Eye (tissue), 1 donor: ENCODE results near the gene RGS7.
A peak's percentile ranks its signal among the peaks of the same experiment; 100 is the strongest.
"Not testable (repeated sequence)": the region's sequence is repeated elsewhere in the genome, so short reads cannot be mapped to it uniquely, and the experiment has no call there.

Source experiments
- DNase-seq: peaks from one replicate; pipeline ENCODE4 v3.0.0-alpha.2; 2015

RGS7 gene

GRCh38 chr1:240895424-240895823 lies 461.6 kb downstream of the RGS7 start:
- DNase-seq, result not testable (repeated sequence)

- DNase-seq, result no peak
These were observed 468.3 kb downstream of the RGS7 start for GRCh38 chr1:240888787-240889048.

DNA sequence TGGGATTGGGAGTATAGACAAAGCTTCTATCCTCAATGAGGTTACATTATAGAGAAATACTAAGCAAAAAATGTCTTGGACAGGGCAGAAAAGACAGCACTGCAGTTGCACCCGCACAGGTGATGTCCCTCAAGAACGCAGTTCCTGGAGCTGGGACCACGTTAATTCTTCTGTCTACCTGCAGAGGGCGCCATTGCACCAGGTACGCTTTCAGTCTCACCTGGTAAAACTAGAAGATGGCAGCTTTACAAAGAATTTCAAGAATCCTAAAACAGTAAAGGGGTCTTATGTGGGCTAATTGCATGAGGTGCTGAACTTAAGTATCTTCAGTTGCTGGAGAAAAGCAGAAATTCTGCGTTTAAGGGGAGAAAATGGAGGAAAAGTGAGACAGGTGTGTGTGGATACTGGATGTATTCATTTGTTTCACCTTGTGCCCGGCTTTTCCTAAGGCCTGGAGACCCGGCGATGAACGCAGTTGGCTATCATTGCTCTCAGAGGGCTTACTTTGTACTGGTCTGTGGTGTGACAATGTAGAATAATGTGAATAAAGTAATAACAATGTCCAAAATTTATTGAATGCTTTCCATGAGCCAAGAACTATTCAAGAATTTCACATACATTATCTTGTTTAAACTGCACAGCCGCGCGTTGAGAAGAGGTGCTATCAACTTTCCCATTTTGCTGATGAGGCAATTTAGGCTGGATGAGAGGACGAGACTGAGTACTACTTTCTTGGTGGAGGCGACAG lies 468.8 kb downstream of the RGS7 start:
- DNase-seq, result peak; percentile 65

DNA sequence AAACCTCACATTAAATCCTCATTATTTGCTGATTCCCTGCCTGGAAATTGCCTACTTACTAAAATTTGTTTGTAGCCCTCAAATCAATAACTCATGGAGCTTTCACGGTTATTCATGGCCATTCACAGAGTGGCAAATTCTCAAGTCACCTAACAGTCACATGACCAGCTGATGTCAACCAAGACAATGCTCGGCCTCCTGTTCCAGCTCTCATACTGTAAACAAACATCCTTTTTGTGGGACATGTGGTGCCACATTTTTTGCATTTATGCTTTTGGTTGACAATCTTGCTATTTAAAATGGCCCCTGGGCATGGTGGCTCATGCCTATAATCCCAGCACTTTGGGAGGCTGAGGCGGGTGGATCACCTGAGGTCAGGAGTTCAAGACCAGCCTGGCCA lies 473.5 kb downstream of the RGS7 start:
- DNase-seq, result no peak

GRCh38 chr1:240882656-240883308 lies 474.2 kb downstream of the RGS7 start:
- DNase-seq, result not testable (repeated sequence)

DNA sequence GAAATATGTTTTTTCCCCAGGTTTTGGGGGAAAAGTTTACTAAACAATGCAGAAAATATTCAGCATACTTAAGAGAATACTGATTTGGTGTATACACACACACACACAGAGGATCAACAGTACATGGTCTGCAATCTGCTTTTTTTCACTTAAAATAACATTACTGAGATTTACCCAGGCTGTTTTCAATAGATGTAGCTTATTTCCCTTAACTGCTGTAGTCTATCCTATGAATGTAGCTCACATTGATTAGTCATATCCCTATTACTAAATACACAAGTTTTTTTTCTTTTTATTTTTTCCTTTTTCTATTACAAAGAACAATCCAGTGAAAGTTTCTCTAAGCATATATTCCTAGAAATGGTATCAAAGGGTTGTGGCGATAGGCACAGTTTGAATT lies 478.4 kb downstream of the RGS7 start:
- DNase-seq, result no peak

GRCh38 chr1:240877605-240878004 lies 479.4 kb downstream of the RGS7 start:
- DNase-seq, result no peak

DNA sequence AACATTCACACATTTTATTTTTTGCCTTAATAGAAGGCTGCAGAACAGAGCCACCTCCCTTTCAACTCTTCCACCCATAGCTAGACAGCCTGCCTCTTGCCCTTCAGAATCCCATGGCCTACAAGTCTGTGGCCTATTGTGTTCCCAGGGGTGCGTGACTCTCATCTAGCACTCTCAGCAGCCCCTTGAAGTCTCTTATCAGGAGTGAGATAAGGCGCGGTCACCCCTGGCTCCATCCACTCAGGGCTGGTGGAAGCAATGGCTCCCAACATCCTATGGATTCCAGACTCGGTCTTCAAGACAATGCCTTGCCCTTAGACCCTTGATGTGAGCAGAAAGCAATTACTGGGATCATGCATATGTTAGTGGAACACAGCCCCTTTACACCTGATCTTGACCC lies 480.9 kb downstream of the RGS7 start:
- no peak for DNase-seq

DNA sequence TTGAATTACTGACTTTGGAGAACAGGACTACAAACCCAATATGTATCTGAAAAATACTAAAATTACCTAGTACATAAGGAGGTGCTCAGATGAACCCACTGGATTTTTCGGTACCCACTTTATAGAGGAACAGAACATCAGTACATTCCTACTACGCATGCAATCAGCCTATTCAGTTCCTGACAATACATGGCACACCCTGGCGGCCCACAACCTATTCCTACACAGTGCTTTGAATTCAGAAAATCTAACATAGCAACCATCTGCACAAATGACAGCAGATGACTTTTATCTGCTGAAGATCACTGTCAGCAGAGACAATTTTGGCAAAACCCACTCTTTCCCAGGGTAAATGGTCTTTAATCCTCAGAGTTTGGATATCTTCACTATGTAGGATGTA lies 487.9 kb downstream of the RGS7 start:
- no peak for DNase-seq

- DNase-seq, result no peak
These were observed 490.3 kb downstream of the RGS7 start for GRCh38 chr1:240866724-240867123.

- DNase-seq, result no peak
These were observed 497.0 kb downstream of the RGS7 start for GRCh38 chr1:240860023-240860422.

DNA sequence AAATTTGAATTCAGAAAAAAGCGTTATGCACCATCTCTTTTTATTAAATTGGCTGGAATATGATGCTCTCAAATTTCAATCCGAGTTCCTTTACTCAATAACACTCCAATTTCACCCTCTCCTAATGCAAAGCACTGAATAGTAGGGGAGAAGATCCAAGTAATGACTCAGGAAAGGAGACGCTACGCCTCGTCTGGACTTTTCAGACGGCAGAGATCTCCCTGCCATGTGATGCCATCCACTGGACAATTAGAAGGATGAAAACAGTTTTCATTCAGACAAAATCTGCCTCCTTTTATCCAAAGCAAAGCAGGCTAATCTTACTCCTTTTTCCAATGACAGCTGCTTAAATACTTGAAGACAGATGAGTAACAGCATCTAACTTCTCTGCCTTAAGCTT lies 502.6 kb downstream of the RGS7 start:
- DNase-seq, result no peak

DNA sequence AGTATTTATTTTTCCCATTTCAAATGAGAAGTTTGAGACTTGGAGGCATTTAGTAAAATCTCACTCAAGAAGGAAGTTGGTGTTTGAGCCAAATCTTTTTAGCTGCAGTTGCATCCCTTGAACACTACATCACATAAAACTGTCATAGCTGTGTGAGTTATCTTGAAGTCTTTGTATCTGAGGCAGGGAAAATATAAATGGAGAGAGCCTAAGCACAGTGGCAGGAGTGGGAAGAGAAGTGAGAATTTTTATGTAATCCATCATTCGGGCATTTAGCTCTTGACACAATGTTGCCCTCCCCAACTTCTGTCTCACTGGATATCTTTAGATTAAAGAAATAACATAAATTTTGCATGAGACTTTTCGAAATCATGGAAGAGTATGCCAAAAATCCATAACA lies 509.7 kb downstream of the RGS7 start:
- no peak for DNase-seq

DNA sequence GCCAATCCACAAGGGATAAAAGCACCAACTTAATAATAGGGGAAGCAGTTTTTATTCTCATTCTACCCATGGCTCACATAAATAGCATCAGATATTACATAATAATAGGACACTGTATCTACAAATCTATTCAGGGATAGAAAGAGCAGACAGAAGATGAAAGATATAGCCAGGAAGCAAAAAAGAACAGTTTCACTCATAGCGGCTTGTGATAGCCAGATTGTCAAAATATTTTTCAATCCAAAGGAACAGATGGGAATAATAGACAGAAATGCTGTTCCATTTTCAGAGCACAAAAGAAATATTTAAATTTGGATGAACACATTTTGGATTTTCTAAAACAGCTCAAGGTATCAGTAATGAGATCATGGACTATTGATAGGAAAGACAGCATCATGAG lies 512.5 kb downstream of the RGS7 start:
- no peak for DNase-seq

GRCh38 chr1:240843798-240844197 lies 513.2 kb downstream of the RGS7 start:
- DNase-seq, result no peak

- DNase-seq, result no peak
These were observed 520.7 kb downstream of the RGS7 start for GRCh38 chr1:240836271-240836670.

- DNase-seq, result no peak
These were observed 521.7 kb downstream of the RGS7 start for GRCh38 chr1:240835291-240835690.

DNA sequence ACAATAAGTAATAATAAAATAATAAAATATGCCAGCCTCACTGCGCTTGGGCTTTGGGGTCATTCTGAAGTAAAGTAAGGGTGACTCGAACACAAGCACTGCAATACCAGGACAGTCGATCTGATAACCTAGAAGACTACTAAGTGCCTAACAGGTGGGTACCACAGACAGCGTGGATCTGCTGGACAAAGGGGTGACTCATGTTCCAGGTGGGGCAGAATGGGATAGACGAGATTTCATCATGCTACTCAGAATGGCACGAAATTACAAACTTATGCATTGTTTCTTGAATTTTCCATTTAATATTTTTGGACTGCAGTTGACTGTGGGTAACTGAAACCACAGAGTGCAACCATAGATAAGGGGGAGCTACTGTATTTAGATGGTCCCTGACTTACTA lies 523.9 kb downstream of the RGS7 start:
- no peak for DNase-seq

DNA sequence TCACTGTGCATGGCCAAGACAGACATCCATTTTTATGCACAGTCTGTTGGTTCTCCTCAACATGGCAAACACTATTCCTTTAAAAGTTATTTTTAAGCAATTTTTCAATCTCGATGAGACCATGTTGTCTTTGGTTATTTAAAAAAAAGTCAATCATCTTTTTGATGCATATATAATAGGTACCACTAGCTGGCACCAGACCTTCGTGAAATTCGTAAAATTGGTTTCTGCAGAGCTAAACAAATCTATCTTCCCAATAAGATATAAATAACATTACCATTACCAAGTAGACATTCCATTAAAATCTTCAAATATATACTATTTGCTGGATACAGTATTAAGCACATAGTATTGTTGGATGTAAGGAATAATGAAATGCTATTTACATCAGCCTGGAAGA lies 525.1 kb downstream of the RGS7 start:
- no peak for DNase-seq

DNA sequence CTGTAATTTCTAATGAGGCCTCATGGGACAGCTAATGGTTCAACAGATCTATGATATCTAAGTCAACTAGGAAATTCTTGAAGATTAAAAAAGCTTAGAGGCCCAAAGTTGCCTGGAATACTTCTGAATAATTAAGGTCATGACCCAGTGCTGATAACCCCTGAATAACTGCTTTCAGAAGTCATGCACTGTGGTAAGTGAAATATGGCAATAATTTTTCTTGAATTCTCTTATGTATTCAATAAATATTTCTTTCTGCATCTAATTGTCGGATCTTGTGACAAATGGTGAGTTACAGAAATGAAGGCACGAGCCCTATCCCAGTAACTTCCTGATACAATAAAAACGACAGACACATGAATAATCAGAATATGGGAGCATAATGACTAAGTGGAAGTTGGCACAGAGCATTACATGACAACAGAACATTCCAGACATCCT lies 525.8 kb downstream of the RGS7 start:
- DNase-seq, result peak; percentile 10

DNA sequence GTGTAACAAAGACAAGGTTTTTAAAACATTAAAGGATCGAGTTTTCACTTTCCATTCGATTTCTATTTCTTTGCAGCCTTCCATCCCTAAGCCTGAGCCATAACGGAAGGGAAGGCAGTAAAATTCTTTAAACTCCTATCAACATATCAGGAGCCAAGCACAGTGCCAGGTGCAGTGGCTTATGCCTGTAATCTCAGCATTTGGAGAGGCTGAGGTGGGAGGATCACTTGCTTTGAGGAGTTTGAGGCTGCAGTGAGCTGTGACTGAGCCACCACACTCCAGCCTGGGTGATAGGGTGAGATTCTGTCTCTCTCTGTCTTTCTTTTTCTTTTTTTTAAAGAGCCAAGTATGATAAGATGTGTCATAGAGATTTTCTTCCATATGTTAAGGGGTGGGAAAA lies 527.5 kb downstream of the RGS7 start:
- DNase-seq, result no peak

GRCh38 chr1:240827786-240828185 lies 529.2 kb downstream of the RGS7 start:
- no peak for DNase-seq

GRCh38 chr1:240824238-240824637 lies 532.8 kb downstream of the RGS7 start:
- DNase-seq, result no peak

DNA sequence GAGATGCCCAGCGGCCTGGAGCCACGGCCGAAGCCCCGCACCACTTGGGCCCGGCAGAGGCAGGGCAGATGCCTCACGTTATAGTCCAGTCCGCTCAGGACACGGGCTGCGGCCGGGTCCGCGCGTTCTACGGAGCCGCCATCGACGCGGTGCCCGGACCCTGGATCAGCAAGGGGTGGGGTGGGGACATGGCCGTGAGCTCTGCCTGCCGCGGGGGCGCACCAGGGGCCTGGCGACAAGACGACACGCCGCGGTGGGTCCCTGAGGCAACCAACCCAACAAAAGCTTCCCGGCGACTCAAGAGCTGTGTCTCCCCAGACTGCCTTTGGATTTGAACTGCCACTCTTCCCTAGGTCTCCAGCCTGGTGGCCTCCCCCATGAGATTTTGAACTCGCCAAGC lies 533.6 kb downstream of the RGS7 start:
- DNase-seq, result no peak

- DNase-seq, result no peak
These were observed 535.1 kb downstream of the RGS7 start for GRCh38 chr1:240821925-240822324.
